Effector memory CD4-positive, alpha-beta T cell (primary cell): Measurements from ENCODE around the gene AQP12B.
A peak's percentile ranks its signal among the peaks of the same experiment; 100 is the strongest.
"Not testable (repeated sequence)": the region's sequence is repeated elsewhere in the genome, so short reads cannot be mapped to it uniquely, and the experiment has no call there.

Experiments used
- DNase-seq, 3 donors: peaks; one replicate each; pipeline ENCODE4 v3.0.0-alpha.2; 2020
- H3K27ac ChIP-seq: 2 replicates; pipeline ENCODE4 v1.7.0; 2013; ENCODE audit warnings: mild to moderate bottlenecking, low read length, moderate library complexity; ENCODE audit not compliant: insufficient read depth, poor library complexity, severe bottlenecking
- H3K27me3 ChIP-seq: replicated peaks from 2 replicates; pipeline ENCODE4 v1.7.0; 2013; ENCODE audit warnings: mild to moderate bottlenecking, low read length; ENCODE audit not compliant: insufficient read depth, control insufficient read depth, poor library complexity, severe bottlenecking
- H3K36me3 ChIP-seq: 2 replicates; pipeline ENCODE4 v1.7.0; 2013; ENCODE audit warnings: mild to moderate bottlenecking, low read length, moderate library complexity; ENCODE audit not compliant: control insufficient read depth, insufficient read depth
- H3K4me1 ChIP-seq: 2 replicates; pipeline ENCODE4 v1.7.0; 2013; ENCODE audit warnings: low read length, mild to moderate bottlenecking; ENCODE audit not compliant: control insufficient read depth, insufficient read depth, poor library complexity, severe bottlenecking
- H3K4me3 ChIP-seq: 2 replicates; pipeline ENCODE4 v1.7.0; 2013; ENCODE audit warnings: low read length, low read depth, mild to moderate bottlenecking; ENCODE audit not compliant: insufficient read depth, poor library complexity, severe bottlenecking
- H3K9me3 ChIP-seq: 2 replicates; pipeline ENCODE4 v1.7.0; 2013; ENCODE audit warnings: mild to moderate bottlenecking, low read length, moderate library complexity; ENCODE audit not compliant: control insufficient read depth

Gene AQP12B

GRCh38 chr2:240683329-240683979 is 769 bp upstream of the AQP12B start:
- not testable (repeated sequence) for H3K36me3 ChIP-seq, H3K27me3 ChIP-seq, DNase-seq, H3K4me1 ChIP-seq, H3K9me3 ChIP-seq, H3K27ac ChIP-seq
- peak overlapping the region; percentile 25 for H3K4me3 ChIP-seq

DNA sequence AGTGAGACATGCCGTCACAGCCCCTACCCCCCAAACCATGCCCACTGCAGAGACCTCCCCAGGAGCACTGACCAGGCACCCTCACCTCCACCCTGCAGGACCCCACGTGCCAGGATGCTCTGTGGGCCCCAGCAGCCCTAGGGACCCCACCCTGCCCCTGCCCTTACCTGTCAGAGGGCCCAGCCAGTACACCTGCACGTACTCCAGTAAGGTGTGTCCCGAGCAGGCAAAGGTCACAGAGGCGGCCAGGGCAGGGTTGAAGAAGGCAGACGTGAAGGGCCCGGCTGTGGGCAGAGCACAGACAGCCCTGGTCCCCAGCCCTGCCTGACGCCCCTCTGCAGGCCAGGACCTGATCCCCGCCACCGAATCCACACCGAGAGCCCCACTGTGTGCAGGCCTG is 2.5 kb downstream of the AQP12B start:
- not testable (repeated sequence) for H3K4me3 ChIP-seq, H3K9me3 ChIP-seq, DNase-seq, H3K27ac ChIP-seq, H3K36me3 ChIP-seq, H3K27me3 ChIP-seq, H3K4me1 ChIP-seq

DNA sequence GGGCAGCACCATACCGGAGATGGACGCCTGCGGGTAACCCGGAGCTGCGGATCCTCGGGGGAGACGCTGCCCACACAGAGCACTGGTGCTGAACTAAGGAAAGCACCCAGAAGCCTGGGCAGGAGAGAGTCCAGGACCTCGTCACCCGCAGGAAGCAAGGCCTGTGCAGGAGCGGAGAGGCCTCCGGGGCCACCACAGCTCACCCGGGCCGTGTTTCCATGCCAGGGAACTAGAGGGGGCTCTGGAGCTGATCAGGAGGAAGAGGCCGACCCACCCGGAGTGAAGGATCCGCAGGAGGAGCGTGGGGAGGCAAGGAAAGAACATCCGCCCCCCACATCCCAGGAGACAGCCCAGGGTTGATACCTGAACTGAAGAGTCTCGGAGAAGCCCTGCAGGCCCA is 3.8 kb downstream of the AQP12B start:
- H3K36me3 ChIP-seq, H3K27me3 ChIP-seq, H3K9me3 ChIP-seq, DNase-seq, H3K4me1 ChIP-seq, H3K27ac ChIP-seq, H3K4me3 ChIP-seq: not testable (repeated sequence)

- H3K27me3 ChIP-seq, H3K27ac ChIP-seq, H3K36me3 ChIP-seq, H3K4me3 ChIP-seq, H3K9me3 ChIP-seq, H3K4me1 ChIP-seq, DNase-seq: not testable (repeated sequence)
Observed at GRCh38 chr2:240678043-240678442, 4.6 kb downstream of the AQP12B start.

DNA sequence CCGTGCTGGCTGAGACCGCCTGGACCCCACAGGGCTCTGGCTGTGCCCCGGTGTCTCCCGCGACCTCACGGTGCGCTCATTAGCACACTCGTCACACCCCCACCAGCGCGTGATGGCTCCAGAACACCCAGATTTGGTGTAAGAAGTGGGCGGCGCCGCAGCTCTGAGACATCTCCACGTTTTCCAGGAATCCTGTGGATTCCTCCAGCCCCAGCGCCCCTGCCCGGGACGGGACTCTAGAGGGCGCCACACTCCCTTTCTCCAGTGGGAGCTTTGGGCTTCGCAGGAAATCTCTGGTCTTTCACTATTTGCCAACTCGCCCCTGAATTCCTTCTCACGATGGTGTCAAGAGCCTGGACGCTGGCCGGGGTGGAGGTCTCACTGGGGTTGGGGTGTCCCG is 7.3 kb downstream of the AQP12B start:
- H3K27me3 ChIP-seq, H3K4me3 ChIP-seq, H3K27ac ChIP-seq, H3K9me3 ChIP-seq, H3K36me3 ChIP-seq, H3K4me1 ChIP-seq, DNase-seq: not testable (repeated sequence)

- not testable (repeated sequence) for H3K36me3 ChIP-seq, H3K27me3 ChIP-seq, H3K4me3 ChIP-seq, DNase-seq, H3K9me3 ChIP-seq, H3K27ac ChIP-seq, H3K4me1 ChIP-seq
Observed at GRCh38 chr2:240674461-240675184, 8.1 kb downstream of the AQP12B start.

GRCh38 chr2:240672701-240673190 is 9.9 kb downstream of the AQP12B start:
- Histone ChIP-seq H3K27ac (no peak overlapping the region), H3K4me3 (no peak overlapping the region), H3K27me3 (no peaks in the 10 kb centered on the region), H3K9me3 (no peaks in the 10 kb centered on the region), H3K36me3 (no peaks in the 10 kb centered on the region), H3K4me1 (no peaks in the 10 kb centered on the region)
- DNase-seq = no peak

DNA sequence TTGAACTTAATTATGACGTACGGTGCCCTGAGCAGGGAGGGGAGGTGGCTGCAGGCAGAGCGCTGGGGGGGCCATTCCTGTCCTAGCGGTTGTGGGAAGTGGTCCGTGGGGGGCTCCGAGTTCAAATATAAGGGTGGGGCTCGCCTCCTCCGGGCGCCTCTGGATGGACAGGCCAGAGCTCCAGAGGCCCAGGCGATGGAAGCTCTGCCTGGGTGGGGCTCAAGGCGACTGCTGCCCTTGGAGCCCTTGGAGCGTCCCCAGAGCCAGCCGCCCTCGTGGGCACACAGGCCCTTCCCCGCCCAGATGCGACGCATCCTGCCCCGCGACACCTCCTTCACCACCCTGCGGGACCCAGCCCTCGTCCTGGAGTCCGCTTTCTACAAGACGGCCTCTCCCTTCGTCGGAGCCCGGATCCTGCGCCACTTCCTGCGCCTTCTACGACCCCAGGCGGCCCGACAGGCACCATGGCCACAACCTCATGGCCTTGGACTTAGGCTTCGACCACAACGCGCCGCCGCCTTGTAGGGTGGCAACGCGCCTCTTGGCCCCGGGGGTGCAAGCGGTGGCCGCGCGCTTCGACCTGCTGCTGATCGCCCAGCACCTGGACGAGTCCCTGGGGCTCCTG is 10.5 kb downstream of the AQP12B start:
- DNase-seq = no peak
- no peaks in the 10 kb centered on the region for H3K4me1 ChIP-seq
- no peak overlapping the region for H3K4me3 ChIP-seq
- H3K27ac ChIP-seq = no peak overlapping the region
- no peaks in the 10 kb centered on the region for H3K36me3 ChIP-seq
- H3K27me3 ChIP-seq = no peaks in the 10 kb centered on the region
- no peaks in the 10 kb centered on the region for H3K9me3 ChIP-seq

GRCh38 chr2:240670950-240671349 is 11.7 kb downstream of the AQP12B start:
- no peak overlapping the region for H3K4me3 ChIP-seq
- no peaks in the 10 kb centered on the region for H3K4me1 ChIP-seq
- peaks cover 2% of the 10 kb centered on the region for H3K27me3 ChIP-seq
- H3K36me3 ChIP-seq = no peaks in the 10 kb centered on the region
- no peak overlapping the region for H3K27ac ChIP-seq
- DNase-seq = no peak
- no peaks in the 10 kb centered on the region for H3K9me3 ChIP-seq

- no peaks in the 10 kb centered on the region for H3K9me3 ChIP-seq
- H3K36me3 ChIP-seq = no peaks in the 10 kb centered on the region
- no peaks in the 10 kb centered on the region for H3K4me1 ChIP-seq
- DNase-seq = no peak
- H3K4me3 ChIP-seq = no peak overlapping the region
- peaks cover 2% of the 10 kb centered on the region for H3K27me3 ChIP-seq
- no peak overlapping the region for H3K27ac ChIP-seq
Observed at GRCh38 chr2:240670402-240670801, 12.3 kb downstream of the AQP12B start.
